PC-3 (cell line): ENCODE data around the gene FMNL1.

Experiments
- EZH2 ChIP-seq: fragments of 300-600 bp; sonication (generic); IDR thresholded peaks from one replicate; pipeline ENCODE4 v1.6.1; 2017; ENCODE audit warnings: antibody characterized with exemption, mild to moderate bottlenecking, low read length; ENCODE audit not compliant: unreplicated experiment
- EZH2phosphoT487 ChIP-seq: fragments of 300-600 bp; sonication (generic); IDR thresholded peaks from 2 replicates; pipeline ENCODE4 v1.6.1; 2018; ENCODE audit warnings: mild to moderate bottlenecking, antibody characterized with exemption, low read length, borderline replicate concordance
- TF ChIP-seq, protein P1 (sequence below): fragments of 300-600 bp; sonication (generic); conservative IDR thresholded peaks from 2 replicates; pipeline ENCODE4 v1.5.1; 2017; ENCODE audit warnings: antibody characterized with exemption, low read depth, mild to moderate bottlenecking, low read length

GRCh38 chr17:45277992-45278391, 56.3 kb downstream of the FMNL1 start:
- TF ChIP-seq EZH2phosphoT487 (no peak), EZH2 (no peak)
- TF ChIP-seq, protein P1, sequence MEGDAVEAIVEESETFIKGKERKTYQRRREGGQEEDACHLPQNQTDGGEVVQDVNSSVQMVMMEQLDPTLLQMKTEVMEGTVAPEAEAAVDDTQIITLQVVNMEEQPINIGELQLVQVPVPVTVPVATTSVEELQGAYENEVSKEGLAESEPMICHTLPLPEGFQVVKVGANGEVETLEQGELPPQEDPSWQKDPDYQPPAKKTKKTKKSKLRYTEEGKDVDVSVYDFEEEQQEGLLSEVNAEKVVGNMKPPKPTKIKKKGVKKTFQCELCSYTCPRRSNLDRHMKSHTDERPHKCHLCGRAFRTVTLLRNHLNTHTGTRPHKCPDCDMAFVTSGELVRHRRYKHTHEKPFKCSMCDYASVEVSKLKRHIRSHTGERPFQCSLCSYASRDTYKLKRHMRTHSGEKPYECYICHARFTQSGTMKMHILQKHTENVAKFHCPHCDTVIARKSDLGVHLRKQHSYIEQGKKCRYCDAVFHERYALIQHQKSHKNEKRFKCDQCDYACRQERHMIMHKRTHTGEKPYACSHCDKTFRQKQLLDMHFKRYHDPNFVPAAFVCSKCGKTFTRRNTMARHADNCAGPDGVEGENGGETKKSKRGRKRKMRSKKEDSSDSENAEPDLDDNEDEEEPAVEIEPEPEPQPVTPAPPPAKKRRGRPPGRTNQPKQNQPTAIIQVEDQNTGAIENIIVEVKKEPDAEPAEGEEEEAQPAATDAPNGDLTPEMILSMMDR, result no peak
